HG02973 (cell line): ENCODE measurements around the gene SYTL2.
"Not testable (repeated sequence)": the region's sequence is repeated elsewhere in the genome, so short reads cannot be mapped to it uniquely, and the experiment has no call there.

ENCODE experiments used
- ATAC-seq: cut with Tn5 transposase; IDR thresholded peaks from one replicate; pipeline ENCODE4 v1.9.1; 2021; ENCODE audit warnings: moderate library complexity; ENCODE audit not compliant: unreplicated experiment

Gene SYTL2

GRCh38 chr11:85661972-85662664, 148.8 kb downstream of the SYTL2 start:
- no peak for ATAC-seq

GRCh38 chr11:85658180-85658579, 152.8 kb downstream of the SYTL2 start:
- no peak for ATAC-seq

DNA sequence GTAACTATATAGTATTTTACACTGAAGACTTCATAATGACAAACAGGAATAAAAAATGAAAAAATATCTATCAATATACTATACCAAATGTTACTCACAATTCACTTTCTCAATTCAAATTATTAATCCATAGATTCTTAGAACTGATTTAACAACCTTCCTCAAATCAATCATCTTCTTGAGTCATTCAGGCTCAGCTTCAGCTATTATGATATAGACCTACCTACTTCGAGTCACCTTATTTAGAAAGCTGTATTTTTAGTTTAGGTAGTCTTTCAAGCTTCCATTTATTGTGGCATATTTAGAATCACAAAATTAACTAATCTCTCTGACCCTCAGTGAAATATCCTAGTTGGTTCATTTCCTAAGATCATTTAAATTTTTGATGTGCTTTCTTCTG, 154.2 kb downstream of the SYTL2 start:
- no peak for ATAC-seq

GRCh38 chr11:85654343-85654742, 156.6 kb downstream of the SYTL2 start:
- not testable (repeated sequence) for ATAC-seq

- ATAC-seq: no peak
These were observed 158.0 kb downstream of the SYTL2 start for GRCh38 chr11:85652786-85653447.

- ATAC-seq: no peak
These were observed 159.8 kb downstream of the SYTL2 start for GRCh38 chr11:85651118-85651517.

DNA sequence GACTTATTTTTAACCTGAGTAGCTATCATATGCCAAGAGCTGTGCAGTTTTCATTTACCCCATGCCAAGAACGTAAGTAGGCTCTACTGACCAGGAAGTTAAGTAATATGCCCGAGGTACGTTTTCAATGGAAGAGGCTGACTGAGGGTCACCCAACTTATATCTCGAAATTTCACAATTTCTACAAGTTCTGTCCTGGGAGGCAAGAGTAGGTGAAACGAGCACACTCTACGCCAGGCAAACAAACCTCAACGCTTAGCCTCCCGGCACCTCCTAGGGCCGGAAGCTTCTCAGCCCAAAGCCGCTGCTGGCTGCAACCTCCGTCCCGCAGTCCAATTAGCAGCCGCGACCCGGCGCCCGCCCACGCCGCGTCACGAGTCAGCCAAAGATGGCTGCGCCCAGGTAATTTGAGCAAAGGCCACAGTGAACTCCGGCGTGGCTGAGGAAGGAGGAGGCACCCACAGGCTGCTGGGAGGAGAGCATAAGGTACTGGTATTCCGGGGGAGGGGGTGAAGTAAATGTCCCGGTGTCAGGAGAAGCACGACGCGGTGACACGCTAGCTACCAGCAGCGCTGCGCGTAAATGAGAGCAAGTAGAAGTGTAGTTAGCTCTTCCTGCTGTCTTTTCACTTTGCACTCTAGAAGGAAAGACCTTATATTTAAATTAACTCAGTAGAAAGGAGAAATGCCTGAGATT, 163.2 kb downstream of the SYTL2 start, which contains the start of gene TMEM126A:
TMEM126A (plus strand) TSS at position 364 of the 696 bp plus-strand sequence. CDS start 2,289 bp downstream, outside the sequence.
- peak; percentile 99 for ATAC-seq

GRCh38 chr11:85647078-85647477, 163.9 kb downstream of the SYTL2 start:
- ATAC-seq: no peak
